SK-N-SH treated with all-trans-retinoic acid at 6 μM for 48 hours (cell line): ENCODE data around the gene GOLT1B.

Experiments used
- ATAC-seq: fragments of 200-7000 bp; cut with Tn5 transposase; 3 replicates; pipeline ENCODE4 v1.9.1; 2020; ENCODE audit warnings: mild to moderate bottlenecking, moderate library complexity
- ARNTL ChIP-seq: fragments of 450-650 bp; formaldehyde crosslinking; IDR thresholded peaks from 2 replicates; pipeline ENCODE4 v1.5.0; 2020; ENCODE audit warnings: low read depth, mild to moderate bottlenecking, moderate library complexity, borderline replicate concordance
- CSRNP3 ChIP-seq: fragments of 250-450 bp; sonication (Bioruptor Pico); IDR thresholded peaks from 2 replicates; pipeline ENCODE4 v1.5.1; 2021; ENCODE audit warnings: mild to moderate bottlenecking, moderate library complexity
- ESRRG ChIP-seq: fragments of 250-450 bp; sonication (Bioruptor Pico); IDR thresholded peaks from 2 replicates; pipeline ENCODE4 v1.6.1; 2021; ENCODE audit warnings: mild to moderate bottlenecking
- GLIS3 ChIP-seq: fragments of 250-450 bp; sonication (Bioruptor Pico); IDR thresholded peaks from 2 replicates; pipeline ENCODE4 v1.5.0; 2020; ENCODE audit warnings: mild to moderate bottlenecking, moderate library complexity
- ISL1 ChIP-seq: fragments of 250-450 bp; sonication (Bioruptor Pico); IDR thresholded peaks from 2 replicates; pipeline ENCODE4 v2.1.2; 2022; ENCODE audit warnings: mild to moderate bottlenecking, moderate library complexity
- OSR1 ChIP-seq: fragments of 250-450 bp; sonication (Bioruptor Pico); IDR thresholded peaks from 2 replicates; pipeline ENCODE4 v1.8.0; 2022; ENCODE audit warnings: moderate library complexity, mild to moderate bottlenecking, inconsistent platforms
- PPARA ChIP-seq: fragments of 250-450 bp; sonication (Bioruptor Pico); IDR thresholded peaks from 2 replicates; pipeline ENCODE4 v1.5.0; 2020; ENCODE audit warnings: mild to moderate bottlenecking, borderline replicate concordance
- RARB ChIP-seq: fragments of 250-450 bp; sonication (Bioruptor Pico); IDR thresholded peaks from 2 replicates; pipeline ENCODE4 v1.8.0; 2021; ENCODE audit warnings: mild to moderate bottlenecking, moderate library complexity
- SNAI2 ChIP-seq: fragments of 250-450 bp; sonication (Bioruptor Pico); IDR thresholded peaks from 2 replicates; pipeline ENCODE4 v1.5.0; 2020; ENCODE audit warnings: mild to moderate bottlenecking, moderate library complexity
- TCF4 ChIP-seq: fragments of 250-450 bp; sonication (Bioruptor Pico); IDR thresholded peaks from 2 replicates; pipeline ENCODE4 v1.8.0; 2021; ENCODE audit warnings: mild to moderate bottlenecking, moderate library complexity, borderline replicate concordance
- TOX ChIP-seq: fragments of 250-450 bp; sonication (Bioruptor Pico); IDR thresholded peaks from 2 replicates; pipeline ENCODE4 v1.8.0; 2021; ENCODE audit warnings: mild to moderate bottlenecking, moderate library complexity, borderline replicate concordance
- ZC3H10 ChIP-seq: fragments of 250-450 bp; sonication (Bioruptor Pico); IDR thresholded peaks from 2 replicates; pipeline ENCODE4 v1.5.1; 2021; ENCODE audit warnings: mild to moderate bottlenecking, moderate library complexity
- ZFP3 ChIP-seq: fragments of 250-450 bp; sonication (Bioruptor Pico); IDR thresholded peaks from 2 replicates; pipeline ENCODE4 v1.5.0; 2020; ENCODE audit warnings: mild to moderate bottlenecking, moderate library complexity
- ZFP30 ChIP-seq: fragments of 450-650 bp; formaldehyde crosslinking; IDR thresholded peaks from 2 replicates; pipeline ENCODE4 v1.5.0; 2022; ENCODE audit warnings: mild to moderate bottlenecking, moderate library complexity
- ZNF70 ChIP-seq: fragments of 450-650 bp; formaldehyde crosslinking; IDR thresholded peaks from 2 replicates; pipeline ENCODE4 v1.5.0; 2020; ENCODE audit warnings: mild to moderate bottlenecking, moderate library complexity
- ZNF8 ChIP-seq: fragments of 450-650 bp; formaldehyde crosslinking; IDR thresholded peaks from 2 replicates; pipeline ENCODE4 v1.5.0; 2020; ENCODE audit warnings: mild to moderate bottlenecking, moderate library complexity
- TF ChIP-seq, protein P1 (sequence below): fragments of 250-450 bp; sonication (Bioruptor Pico); IDR thresholded peaks from 2 replicates; pipeline ENCODE4 v1.5.0; 2020; ENCODE audit warnings: mild to moderate bottlenecking, moderate library complexity
- TF ChIP-seq, protein P2 (sequence below): fragments of 250-450 bp; sonication (Bioruptor Pico); IDR thresholded peaks from 2 replicates; pipeline ENCODE4 v1.5.1; 2020; ENCODE audit warnings: low read depth, mild to moderate bottlenecking, moderate library complexity
- TF ChIP-seq, protein P3 (sequence below): fragments of 250-450 bp; sonication (Bioruptor Pico); IDR thresholded peaks from 2 replicates; pipeline ENCODE4 v1.8.0; 2021; ENCODE audit warnings: low read depth, mild to moderate bottlenecking, moderate library complexity, borderline replicate concordance

GOLT1B gene

GRCh38 chr12:21566223-21566906 lies 64.8 kb downstream of the GOLT1B start:
- ATAC-seq, result no peak
- TF ChIP-seq GLIS3 (CRISPR knock-in tag) (no peak), ESRRG (no peak), ZC3H10 (no peak), TCF4 (CRISPR knock-in tag) (no peak), ZNF8 (no peak), ZFP3 (no peak), CSRNP3 (CRISPR knock-in tag) (no peak)
- TF ChIP-seq, protein P1, sequence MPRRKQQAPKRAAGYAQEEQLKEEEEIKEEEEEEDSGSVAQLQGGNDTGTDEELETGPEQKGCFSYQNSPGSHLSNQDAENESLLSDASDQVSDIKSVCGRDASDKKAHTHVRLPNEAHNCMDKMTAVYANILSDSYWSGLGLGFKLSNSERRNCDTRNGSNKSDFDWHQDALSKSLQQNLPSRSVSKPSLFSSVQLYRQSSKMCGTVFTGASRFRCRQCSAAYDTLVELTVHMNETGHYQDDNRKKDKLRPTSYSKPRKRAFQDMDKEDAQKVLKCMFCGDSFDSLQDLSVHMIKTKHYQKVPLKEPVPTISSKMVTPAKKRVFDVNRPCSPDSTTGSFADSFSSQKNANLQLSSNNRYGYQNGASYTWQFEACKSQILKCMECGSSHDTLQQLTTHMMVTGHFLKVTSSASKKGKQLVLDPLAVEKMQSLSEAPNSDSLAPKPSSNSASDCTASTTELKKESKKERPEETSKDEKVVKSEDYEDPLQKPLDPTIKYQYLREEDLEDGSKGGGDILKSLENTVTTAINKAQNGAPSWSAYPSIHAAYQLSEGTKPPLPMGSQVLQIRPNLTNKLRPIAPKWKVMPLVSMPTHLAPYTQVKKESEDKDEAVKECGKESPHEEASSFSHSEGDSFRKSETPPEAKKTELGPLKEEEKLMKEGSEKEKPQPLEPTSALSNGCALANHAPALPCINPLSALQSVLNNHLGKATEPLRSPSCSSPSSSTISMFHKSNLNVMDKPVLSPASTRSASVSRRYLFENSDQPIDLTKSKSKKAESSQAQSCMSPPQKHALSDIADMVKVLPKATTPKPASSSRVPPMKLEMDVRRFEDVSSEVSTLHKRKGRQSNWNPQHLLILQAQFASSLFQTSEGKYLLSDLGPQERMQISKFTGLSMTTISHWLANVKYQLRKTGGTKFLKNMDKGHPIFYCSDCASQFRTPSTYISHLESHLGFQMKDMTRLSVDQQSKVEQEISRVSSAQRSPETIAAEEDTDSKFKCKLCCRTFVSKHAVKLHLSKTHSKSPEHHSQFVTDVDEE (CRISPR knock-in tag), result no peak

DNA sequence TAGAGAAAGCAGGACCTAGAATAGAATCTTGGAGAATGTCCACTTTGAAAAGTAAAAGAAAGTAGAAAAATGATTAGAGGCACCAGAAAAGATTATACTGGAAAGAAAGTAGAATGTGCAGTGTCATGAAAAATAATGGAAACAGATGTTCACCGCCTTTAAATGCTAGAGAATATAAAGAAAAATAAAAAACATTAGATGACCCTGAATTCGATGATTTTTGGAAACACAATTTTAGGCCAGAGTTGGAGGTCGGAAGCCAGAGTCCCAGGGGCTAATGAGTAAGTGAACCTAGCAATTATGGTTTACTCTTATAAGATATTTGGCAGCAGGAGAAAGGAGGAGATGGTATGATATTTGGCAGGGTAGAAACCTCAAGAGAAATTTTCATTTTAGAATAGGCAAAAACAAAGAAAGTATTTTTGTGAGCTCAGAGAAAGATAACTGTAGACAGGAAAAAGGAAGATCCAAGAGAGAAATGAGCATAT lies 65.4 kb downstream of the GOLT1B start:
- TF ChIP-seq, protein P2, sequence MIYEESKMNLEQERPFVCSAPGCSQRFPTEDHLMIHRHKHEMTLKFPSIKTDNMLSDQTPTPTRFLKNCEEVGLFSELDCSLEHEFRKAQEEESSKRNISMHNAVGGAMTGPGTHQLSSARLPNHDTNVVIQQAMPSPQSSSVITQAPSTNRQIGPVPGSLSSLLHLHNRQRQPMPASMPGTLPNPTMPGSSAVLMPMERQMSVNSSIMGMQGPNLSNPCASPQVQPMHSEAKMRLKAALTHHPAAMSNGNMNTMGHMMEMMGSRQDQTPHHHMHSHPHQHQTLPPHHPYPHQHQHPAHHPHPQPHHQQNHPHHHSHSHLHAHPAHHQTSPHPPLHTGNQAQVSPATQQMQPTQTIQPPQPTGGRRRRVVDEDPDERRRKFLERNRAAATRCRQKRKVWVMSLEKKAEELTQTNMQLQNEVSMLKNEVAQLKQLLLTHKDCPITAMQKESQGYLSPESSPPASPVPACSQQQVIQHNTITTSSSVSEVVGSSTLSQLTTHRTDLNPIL, result no peak
- TF ChIP-seq, protein P3, sequence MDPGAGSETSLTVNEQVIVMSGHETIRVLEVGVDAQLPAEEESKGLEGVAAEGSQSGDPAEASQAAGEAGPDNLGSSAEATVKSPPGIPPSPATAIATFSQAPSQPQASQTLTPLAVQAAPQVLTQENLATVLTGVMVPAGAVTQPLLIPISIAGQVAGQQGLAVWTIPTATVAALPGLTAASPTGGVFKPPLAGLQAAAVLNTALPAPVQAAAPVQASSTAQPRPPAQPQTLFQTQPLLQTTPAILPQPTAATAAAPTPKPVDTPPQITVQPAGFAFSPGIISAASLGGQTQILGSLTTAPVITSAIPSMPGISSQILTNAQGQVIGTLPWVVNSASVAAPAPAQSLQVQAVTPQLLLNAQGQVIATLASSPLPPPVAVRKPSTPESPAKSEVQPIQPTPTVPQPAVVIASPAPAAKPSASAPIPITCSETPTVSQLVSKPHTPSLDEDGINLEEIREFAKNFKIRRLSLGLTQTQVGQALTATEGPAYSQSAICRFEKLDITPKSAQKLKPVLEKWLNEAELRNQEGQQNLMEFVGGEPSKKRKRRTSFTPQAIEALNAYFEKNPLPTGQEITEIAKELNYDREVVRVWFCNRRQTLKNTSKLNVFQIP (CRISPR knock-in tag), result no peak
- no peak for TF ChIP-seq SNAI2 (CRISPR knock-in tag)
- TF ChIP-seq GLIS3 (CRISPR knock-in tag), result no peak
- no peak for TF ChIP-seq ARNTL (CRISPR knock-in tag)
- no peak for TF ChIP-seq PPARA (CRISPR knock-in tag)
- no peak for TF ChIP-seq ZC3H10
- no peak for TF ChIP-seq ZNF70 (CRISPR knock-in tag)
- TF ChIP-seq OSR1, result no peak
- TF ChIP-seq ESRRG, result no peak
- TF ChIP-seq ZNF8, result no peak
- no peak for TF ChIP-seq ZFP30 (CRISPR knock-in tag)
- TF ChIP-seq ISL1 (CRISPR knock-in tag), result no peak
- TF ChIP-seq RARB (CRISPR knock-in tag), result no peak
- TF ChIP-seq TOX (CRISPR knock-in tag), result no peak
- ATAC-seq, result no peak
